ENCODE measurements around the gene EXD3.
"Not testable (repeated sequence)": the region's sequence is repeated elsewhere in the genome, so short reads cannot be mapped to it uniquely, and the experiment has no call there.

EXD3 gene

GRCh38 chr9:137422604-137423513 is at the start of gene EXD3, which contains the start of gene NOXA1:
Gene EXD3 (minus strand): TSS chr9:137423162. CDS start chr9:137395357, 27,805 bp downstream.
Gene NOXA1 (plus strand): TSS chr9:137423393. CDS start chr9:137423530, 137 bp downstream.
- H3K36me3 ChIP-seq (ENCODE audit: insufficient read depth, low read length) = no peaks in the 10 kb centered on the region
- H3K4me3 ChIP-seq (ENCODE audit: low read depth in 1 of 2, low read length in 2 of 2) = peak within 1 kb of the TSS; percentile 83 to 84
- H3K27me3 ChIP-seq (ENCODE audit: control insufficient read depth in 1 of 2, insufficient read depth in 2 of 2, low read length in 2 of 2) = no peaks in the 10 kb centered on the region
- peak within 1 kb of the TSS; percentile 53 for H3K9ac ChIP-seq (ENCODE audit: low read length)
- no peaks in the 10 kb centered on the region for H3K9me3 ChIP-seq (ENCODE audit: low read length)
- H3K27ac ChIP-seq (ENCODE audit: low read depth, low read length) = peak within 1 kb of the TSS; percentile 43
- H3K4me1 ChIP-seq (ENCODE audit: insufficient read depth, low read length) = peaks cover 10% of the 10 kb centered on the region

- H3K27me3 ChIP-seq (ENCODE audit: control insufficient read depth in 1 of 2, insufficient read depth in 2 of 2, low read length in 2 of 2) = no peaks in the 10 kb centered on the region
- no peak overlapping the region for H3K4me3 ChIP-seq (ENCODE audit: low read depth in 1 of 2, low read length in 2 of 2)
- H3K27ac ChIP-seq (ENCODE audit: low read depth, low read length) = no peak overlapping the region
- H3K9ac ChIP-seq (ENCODE audit: low read length) = no peak overlapping the region
- no peaks in the 10 kb centered on the region for H3K9me3 ChIP-seq (ENCODE audit: low read length)
- H3K4me1 ChIP-seq (ENCODE audit: insufficient read depth, low read length) = no peaks in the 10 kb centered on the region
- no peaks in the 10 kb centered on the region for H3K36me3 ChIP-seq (ENCODE audit: insufficient read depth, low read length)
Measured at GRCh38 chr9:137470785-137471184, 47.8 kb upstream of the EXD3 start.

- no peak overlapping the region for H3K4me3 ChIP-seq (ENCODE audit: low read depth in 1 of 2, low read length in 2 of 2)
- no peak overlapping the region for H3K27ac ChIP-seq (ENCODE audit: low read depth, low read length)
- no peaks in the 10 kb centered on the region for H3K36me3 ChIP-seq (ENCODE audit: insufficient read depth, low read length)
- no peaks in the 10 kb centered on the region for H3K9me3 ChIP-seq (ENCODE audit: low read length)
- no peaks in the 10 kb centered on the region for H3K27me3 ChIP-seq (ENCODE audit: control insufficient read depth in 1 of 2, insufficient read depth in 2 of 2, low read length in 2 of 2)
- H3K4me1 ChIP-seq (ENCODE audit: insufficient read depth, low read length) = no peaks in the 10 kb centered on the region
- H3K9ac ChIP-seq (ENCODE audit: low read length) = no peak overlapping the region
Measured at GRCh38 chr9:137467896-137468295, 44.9 kb upstream of the EXD3 start.

GRCh38 chr9:137467161-137467581 is 44.2 kb upstream of the EXD3 start:
- no peak overlapping the region for H3K4me3 ChIP-seq (ENCODE audit: low read depth in 1 of 2, low read length in 2 of 2)
- H3K4me1 ChIP-seq (ENCODE audit: insufficient read depth, low read length) = no peaks in the 10 kb centered on the region
- no peaks in the 10 kb centered on the region for H3K27me3 ChIP-seq (ENCODE audit: control insufficient read depth in 1 of 2, insufficient read depth in 2 of 2, low read length in 2 of 2)
- no peaks in the 10 kb centered on the region for H3K9me3 ChIP-seq (ENCODE audit: low read length)
- no peak overlapping the region for H3K27ac ChIP-seq (ENCODE audit: low read depth, low read length)
- no peaks in the 10 kb centered on the region for H3K36me3 ChIP-seq (ENCODE audit: insufficient read depth, low read length)
- H3K9ac ChIP-seq (ENCODE audit: low read length) = no peak overlapping the region

GRCh38 chr9:137466389-137467085 is 43.6 kb upstream of the EXD3 start:
- not testable (repeated sequence) for H3K9ac ChIP-seq (ENCODE audit: low read length); H3K4me1 ChIP-seq (ENCODE audit: insufficient read depth, low read length); H3K27ac ChIP-seq (ENCODE audit: low read depth, low read length); H3K9me3 ChIP-seq (ENCODE audit: low read length); H3K36me3 ChIP-seq (ENCODE audit: insufficient read depth, low read length); H3K27me3 ChIP-seq (ENCODE audit: control insufficient read depth in 1 of 2, insufficient read depth in 2 of 2, low read length in 2 of 2); H3K4me3 ChIP-seq (ENCODE audit: low read depth in 1 of 2, low read length in 2 of 2)

- H3K9me3 ChIP-seq (ENCODE audit: low read length) = no peaks in the 10 kb centered on the region
- H3K4me1 ChIP-seq (ENCODE audit: insufficient read depth, low read length) = no peaks in the 10 kb centered on the region
- no peak overlapping the region for H3K9ac ChIP-seq (ENCODE audit: low read length)
- H3K4me3 ChIP-seq (ENCODE audit: low read depth in 1 of 2, low read length in 2 of 2) = no peak overlapping the region
- H3K27me3 ChIP-seq (ENCODE audit: control insufficient read depth in 1 of 2, insufficient read depth in 2 of 2, low read length in 2 of 2) = peaks cover 0 to 4% of the 10 kb centered on the region in 2 donors
- no peaks in the 10 kb centered on the region for H3K36me3 ChIP-seq (ENCODE audit: insufficient read depth, low read length)
- no peak overlapping the region for H3K27ac ChIP-seq (ENCODE audit: low read depth, low read length)
Measured at GRCh38 chr9:137465720-137466388, 42.9 kb upstream of the EXD3 start.

GRCh38 chr9:137465000-137465719 is 42.2 kb upstream of the EXD3 start:
- Histone ChIP-seq H3K27ac (ENCODE audit: low read depth, low read length) (no peak overlapping the region), H3K27me3 (ENCODE audit: control insufficient read depth in 1 of 2, insufficient read depth in 2 of 2, low read length in 2 of 2) (peaks cover 0 to 4% of the 10 kb centered on the region in 2 donors), H3K36me3 (ENCODE audit: insufficient read depth, low read length) (no peaks in the 10 kb centered on the region), H3K9me3 (ENCODE audit: low read length) (no peaks in the 10 kb centered on the region), H3K9ac (ENCODE audit: low read length) (no peak overlapping the region), H3K4me1 (ENCODE audit: insufficient read depth, low read length) (no peaks in the 10 kb centered on the region), H3K4me3 (ENCODE audit: low read depth in 1 of 2, low read length in 2 of 2) (no peak overlapping the region)

- no peak overlapping the region for H3K27ac ChIP-seq (ENCODE audit: low read depth, low read length)
- peaks cover 5% of the 10 kb centered on the region for H3K4me1 ChIP-seq (ENCODE audit: insufficient read depth, low read length)
- H3K9ac ChIP-seq (ENCODE audit: low read length) = no peak overlapping the region
- no peak overlapping the region for H3K4me3 ChIP-seq (ENCODE audit: low read depth in 1 of 2, low read length in 2 of 2)
- H3K9me3 ChIP-seq (ENCODE audit: low read length) = no peaks in the 10 kb centered on the region
- peaks cover 0 to 4% of the 10 kb centered on the region in 2 donors for H3K27me3 ChIP-seq (ENCODE audit: control insufficient read depth in 1 of 2, insufficient read depth in 2 of 2, low read length in 2 of 2)
- no peaks in the 10 kb centered on the region for H3K36me3 ChIP-seq (ENCODE audit: insufficient read depth, low read length)
Measured at GRCh38 chr9:137464291-137464999, 41.5 kb upstream of the EXD3 start.

- H3K9me3 ChIP-seq (ENCODE audit: low read length) = no peaks in the 10 kb centered on the region
- H3K4me1 ChIP-seq (ENCODE audit: insufficient read depth, low read length) = peaks cover 6% of the 10 kb centered on the region
- no peak overlapping the region for H3K4me3 ChIP-seq (ENCODE audit: low read depth in 1 of 2, low read length in 2 of 2)
- no peak overlapping the region for H3K9ac ChIP-seq (ENCODE audit: low read length)
- no peaks in the 10 kb centered on the region for H3K36me3 ChIP-seq (ENCODE audit: insufficient read depth, low read length)
- H3K27ac ChIP-seq (ENCODE audit: low read depth, low read length) = no peak overlapping the region
- peaks cover 0 to 4% of the 10 kb centered on the region in 2 donors for H3K27me3 ChIP-seq (ENCODE audit: control insufficient read depth in 1 of 2, insufficient read depth in 2 of 2, low read length in 2 of 2)
Measured at GRCh38 chr9:137463931-137464290, 40.9 kb upstream of the EXD3 start.

GRCh38 chr9:137462986-137463930 is 40.3 kb upstream of the EXD3 start:
- Histone ChIP-seq H3K27me3 (ENCODE audit: control insufficient read depth in 1 of 2, insufficient read depth in 2 of 2, low read length in 2 of 2) (peaks cover 0 to 4% of the 10 kb centered on the region in 2 donors), H3K4me3 (ENCODE audit: low read depth in 1 of 2, low read length in 2 of 2) (no peak overlapping the region), H3K27ac (ENCODE audit: low read depth, low read length) (no peak overlapping the region)

More at GRCh38 chr9:137462986-137463930, 40.3 kb upstream of the EXD3 start:
- peaks cover 6% of the 10 kb centered on the region for H3K4me1 ChIP-seq (ENCODE audit: insufficient read depth, low read length)
- no peaks in the 10 kb centered on the region for H3K36me3 ChIP-seq (ENCODE audit: insufficient read depth, low read length)
- H3K9me3 ChIP-seq (ENCODE audit: low read length) = no peaks in the 10 kb centered on the region
- no peak overlapping the region for H3K9ac ChIP-seq (ENCODE audit: low read length)
